PC-3 (cell line): ENCODE measurements around the gene ANTXR2. TPM values are rescaled to one million over a fixed set of nuclear protein-coding genes. Genes with fewer than 3 reads are reported as not detected.

Experiments used
- ATAC-seq: fragments of 200-7000 bp; cut with Tn5 transposase; 2 replicates; pipeline ENCODE4 v1.9.1; 2020; ENCODE audit warnings: mild to moderate bottlenecking, moderate library complexity
- BruUV-seq: library from RNA; stranded (reverse); fragments of 400-500 nt; replicated peaks from 2 replicates; lab custom pipeline; 2021; lab: Mats Ljungman, UMichigan
- CTCF ChIA-PET: fragments of 300-600 bp; sonication (Branson Sonifier 250); formaldehyde crosslinking; loops from one replicate; lab custom pipeline; 2022; ENCODE audit warnings: antibody characterized with exemption; lab: Charles Lee
- POLR2A ChIA-PET: fragments of 300-600 bp; sonication (Branson Sonifier 250); formaldehyde crosslinking; loops from one replicate; lab custom pipeline; 2022; ENCODE audit warnings: antibody characterized with exemption; ENCODE audit not compliant: unreplicated experiment; lab: Charles Lee
- DNase-seq: peaks from one replicate; pipeline ENCODE4 v3.0.0-alpha.2; 2015
- H2AFZ ChIP-seq: fragments of 300-600 bp; sonication (generic); 2 replicates; pipeline ENCODE4 v1.6.0; 2016; ENCODE audit warnings: antibody characterized with exemption, low read length
- H3F3A ChIP-seq: fragments of 300-600 bp; sonication (generic); one replicate; pipeline ENCODE4 v1.6.0; 2017; ENCODE audit warnings: antibody characterized with exemption, low read length, control low read depth, mild to moderate bottlenecking; ENCODE audit not compliant: unreplicated experiment
- H3K27ac ChIP-seq: fragments of 300-600 bp; sonication (generic); 2 replicates; pipeline ENCODE4 v1.5.1; 2016; ENCODE audit warnings: mild to moderate bottlenecking, low read length
- H3K27me3 ChIP-seq: fragments of 300-600 bp; sonication (generic); 2 replicates; pipeline ENCODE4 v1.6.1; 2016; ENCODE audit warnings: low read length, mixed read lengths
- H3K36me3 ChIP-seq: fragments of 300-600 bp; sonication (generic); 2 replicates; pipeline ENCODE4 v1.6.1; 2016; ENCODE audit warnings: low read depth, mixed run types, low read length, mixed read lengths
- H3K4me1 ChIP-seq: fragments of 300-600 bp; sonication (generic); 2 replicates; pipeline ENCODE4 v1.5.1; 2016; ENCODE audit warnings: low read length; ENCODE audit not compliant: insufficient read depth
- H3K4me2 ChIP-seq: fragments of 300-600 bp; sonication (generic); 2 replicates; pipeline ENCODE4 v1.6.0; 2016; ENCODE audit warnings: low read length
- H3K4me3 ChIP-seq: fragments of 300-600 bp; sonication (generic); 2 replicates; pipeline ENCODE4 v1.5.1; 2016; ENCODE audit warnings: mild to moderate bottlenecking, low read length, mixed read lengths
- H3K79me2 ChIP-seq: fragments of 300-600 bp; sonication (generic); 2 replicates; pipeline ENCODE4 v1.6.1; 2017; ENCODE audit warnings: low read length, mixed read lengths
- H3K9ac ChIP-seq: fragments of 300-600 bp; sonication (generic); 2 replicates; pipeline ENCODE4 v1.6.0; 2016; ENCODE audit warnings: mild to moderate bottlenecking, low read length
- H3K9me2 ChIP-seq: fragments of 300-600 bp; sonication (generic); replicated peaks from 2 replicates; pipeline ENCODE4 v1.6.1; 2016; ENCODE audit warnings: mixed run types, low read length, mixed read lengths
- H3K9me3 ChIP-seq: fragments of 300-600 bp; sonication (generic); 2 replicates; pipeline ENCODE4 v1.6.1; 2016; ENCODE audit warnings: low read length, mixed read lengths
- H4K20me1 ChIP-seq: fragments of 300-600 bp; sonication (generic); 2 replicates; pipeline ENCODE4 v1.6.1; 2016; ENCODE audit warnings: low read length, mixed read lengths
- CTCF ChIP-seq: fragments of 300-600 bp; sonication (generic); conservative IDR thresholded peaks from 2 replicates; pipeline ENCODE4 v1.5.1; 2017; ENCODE audit warnings: antibody characterized with exemption, low read depth, mild to moderate bottlenecking, low read length
- EZH2 ChIP-seq: fragments of 300-600 bp; sonication (generic); IDR thresholded peaks from one replicate; pipeline ENCODE4 v1.6.1; 2017; ENCODE audit warnings: antibody characterized with exemption, mild to moderate bottlenecking, low read length; ENCODE audit not compliant: unreplicated experiment
- EZH2phosphoT487 ChIP-seq: fragments of 300-600 bp; sonication (generic); IDR thresholded peaks from 2 replicates; pipeline ENCODE4 v1.6.1; 2018; ENCODE audit warnings: mild to moderate bottlenecking, antibody characterized with exemption, low read length, borderline replicate concordance
- intact Hi-C: fragments of 100-400 bp; cut with micrococcal nuclease; formaldehyde crosslinking; loops from 2 replicates; pipeline ENCODE4 v1.9.0; 2023
- total RNA-seq: library from RNA; depleted of rRNA; stranded (reverse); fragments of >200 nt; gene quantifications from 2 replicates; pipeline ENCODE4 v1.2.3, GENCODE V29; 2014

ANTXR2 gene
- total RNA-seq, 1 experiment from 2014 or later: 43.9 TPM

DNA sequence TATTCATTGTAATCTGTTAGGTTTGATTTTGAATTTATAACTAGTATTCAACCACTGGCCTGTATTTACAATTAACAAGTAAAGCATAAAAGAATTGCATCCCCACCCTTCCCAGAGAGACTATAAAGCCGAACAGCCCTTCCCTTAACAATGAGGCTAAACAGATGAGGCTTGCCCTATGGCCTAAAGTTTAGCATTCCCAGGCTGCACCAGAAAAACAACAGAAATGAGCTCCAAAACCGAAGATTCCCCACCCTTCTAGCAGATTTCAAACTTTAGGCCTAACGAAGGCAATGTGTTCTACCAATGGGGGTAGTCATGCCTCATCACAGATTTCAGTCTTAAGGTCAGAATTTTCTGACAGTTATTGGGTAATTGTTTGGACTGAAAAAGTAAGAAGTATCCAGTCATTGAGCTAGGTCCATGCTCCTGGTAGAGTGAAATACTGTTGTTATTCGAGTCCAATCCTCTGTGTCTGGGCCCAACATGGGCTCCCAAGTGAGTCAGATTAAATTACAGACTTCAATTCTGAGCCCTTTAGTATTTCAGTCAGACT, 197.6 kb downstream of the ANTXR2 start:
- TF ChIP-seq EZH2phosphoT487 (no peak), CTCF (no peak), EZH2 (no peak)
- H3K27me3 ChIP-seq: no peaks in the 10 kb centered on the region
- H3K9me2 ChIP-seq: no peaks in the 10 kb centered on the region
- H3K9me3 ChIP-seq: no peaks in the 10 kb centered on the region
- ChIA-PET POLR2A (no interaction called here), CTCF (no interaction called here)
- ATAC-seq (no peak), DNase-seq (no peak)
- intact Hi-C loops: no loop called here
- H3K4me3 ChIP-seq: no peak overlapping the region
- no peaks in the 10 kb centered on the region for H4K20me1 ChIP-seq
- H3K4me2 ChIP-seq: no peak overlapping the region
- BruUV-seq: no TSS peak
- H3K36me3 ChIP-seq: no peaks in the 10 kb centered on the region
- no peak overlapping the region for H3K9ac ChIP-seq
- no peak overlapping the region for H2AFZ ChIP-seq
- no peak overlapping the region for H3K27ac ChIP-seq
- H3K79me2 ChIP-seq: no peaks in the 10 kb centered on the region
- no peaks in the 10 kb centered on the region for H3F3A ChIP-seq
- H3K4me1 ChIP-seq: peaks cover 4% of the 10 kb centered on the region; the same call in 1 of the 2 replicates

- no peaks in the 10 kb centered on the region for H3K27me3 ChIP-seq
- ChIA-PET POLR2A (no interaction called here), CTCF (no interaction called here)
- H3K4me1 ChIP-seq: peaks cover 4% of the 10 kb centered on the region; the same call in 1 of the 2 replicates
- H3K79me2 ChIP-seq: no peaks in the 10 kb centered on the region
- TF ChIP-seq EZH2phosphoT487 (no peak), EZH2 (no peak), CTCF (no peak)
- H3K9me2 ChIP-seq: no peaks in the 10 kb centered on the region
- no peak overlapping the region for H2AFZ ChIP-seq
- H4K20me1 ChIP-seq: no peaks in the 10 kb centered on the region
- no peak overlapping the region for H3K9ac ChIP-seq
- H3K27ac ChIP-seq: no peak overlapping the region
- no peaks in the 10 kb centered on the region for H3K36me3 ChIP-seq
- intact Hi-C loops: no loop called here
- no peaks in the 10 kb centered on the region for H3F3A ChIP-seq
- H3K9me3 ChIP-seq: no peaks in the 10 kb centered on the region
- no TSS peak for BruUV-seq
- ATAC-seq (no peak), DNase-seq (no peak)
- H3K4me3 ChIP-seq: no peak overlapping the region
- no peak overlapping the region for H3K4me2 ChIP-seq
Observed at GRCh38 chr4:79874197-79874596, 198.8 kb downstream of the ANTXR2 start.

DNA sequence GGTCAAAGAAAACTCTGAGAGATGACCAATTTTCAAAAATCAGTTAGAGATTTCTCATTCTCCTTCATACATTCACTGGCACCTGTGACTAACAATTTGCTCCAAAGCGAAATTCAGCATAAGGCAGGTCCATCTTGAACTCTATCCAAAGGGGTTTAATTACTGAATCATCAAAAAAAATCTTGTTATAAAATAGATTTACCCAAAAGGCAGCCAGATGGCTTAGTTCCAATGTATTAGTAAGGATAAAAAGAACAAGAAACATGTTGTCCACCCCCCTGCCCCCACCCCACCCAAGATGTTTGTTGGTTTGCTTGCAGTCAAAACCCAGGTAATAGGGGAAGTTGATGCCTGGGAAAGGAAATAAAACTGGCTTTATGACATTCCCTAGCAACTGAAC, 200.3 kb downstream of the ANTXR2 start:
- H3F3A ChIP-seq: no peaks in the 10 kb centered on the region
- H3K27ac ChIP-seq: 0 out of 2 replicates have a peak overlapping the region, but pooled peaks have one; percentile 48
- H3K36me3 ChIP-seq: no peaks in the 10 kb centered on the region
- no peak overlapping the region for H2AFZ ChIP-seq
- intact Hi-C loops: no loop called here
- H3K9me3 ChIP-seq: no peaks in the 10 kb centered on the region
- H3K4me3 ChIP-seq: no peak overlapping the region
- ChIA-PET CTCF (no interaction called here), POLR2A (no interaction called here)
- no peak for TF ChIP-seq EZH2
- TF ChIP-seq CTCF: no peak
- TF ChIP-seq EZH2phosphoT487: no peak
- H3K27me3 ChIP-seq: no peaks in the 10 kb centered on the region
- no peaks in the 10 kb centered on the region for H3K9me2 ChIP-seq
- DNase-seq (peak; percentile 53), ATAC-seq (peak; percentile 38; the same call in 1 of the 2 replicates)
- no peaks in the 10 kb centered on the region for H3K79me2 ChIP-seq
- H3K4me1 ChIP-seq: peaks cover 4% of the 10 kb centered on the region; the same call in 1 of the 2 replicates
- no peak overlapping the region for H3K4me2 ChIP-seq
- H3K9ac ChIP-seq: no peak overlapping the region
- BruUV-seq: no TSS peak
- H4K20me1 ChIP-seq: no peaks in the 10 kb centered on the region
